ENCODE data around the gene NHS.
"Not testable (repeated sequence)": the region's sequence is repeated elsewhere in the genome, so short reads cannot be mapped to it uniquely, and the experiment has no call there.

The NHS gene

GRCh38 chrX:17496407-17496806 is 121.4 kb downstream of the NHS start:
- no peak for DNase-seq (ENCODE audit: low read depth in 2 of 2)

GRCh38 chrX:17497193-17497592 is 122.2 kb downstream of the NHS start:
- no peak for DNase-seq (ENCODE audit: low read depth in 2 of 2)

GRCh38 chrX:17499512-17499911 is 124.5 kb downstream of the NHS start:
- DNase-seq (ENCODE audit: low read depth in 2 of 2): no peak

- DNase-seq (ENCODE audit: low read depth in 2 of 2): no peak
These were observed 125.2 kb downstream of the NHS start for GRCh38 chrX:17500145-17500579.

- DNase-seq (ENCODE audit: low read depth in 2 of 2): no peak
These were observed 126.7 kb downstream of the NHS start for GRCh38 chrX:17501746-17502145.

GRCh38 chrX:17506352-17506751 is 131.4 kb downstream of the NHS start:
- DNase-seq (ENCODE audit: low read depth in 2 of 2): not testable (repeated sequence)

GRCh38 chrX:17511556-17511955 is 136.6 kb downstream of the NHS start:
- DNase-seq (ENCODE audit: low read depth in 2 of 2): no peak

- no peak for DNase-seq (ENCODE audit: low read depth in 2 of 2)
These were observed 144.4 kb downstream of the NHS start for GRCh38 chrX:17519358-17519757.

GRCh38 chrX:17520016-17520615 is 145.1 kb downstream of the NHS start:
- no peak for DNase-seq (ENCODE audit: low read depth in 2 of 2)

- DNase-seq (ENCODE audit: low read depth in 2 of 2): no peak
These were observed 147.1 kb downstream of the NHS start for GRCh38 chrX:17521871-17522693.

GRCh38 chrX:17525266-17525665 is 150.3 kb downstream of the NHS start:
- no peak for DNase-seq (ENCODE audit: low read depth in 2 of 2)

- DNase-seq (ENCODE audit: low read depth in 2 of 2): no peak
These were observed 151.0 kb downstream of the NHS start for GRCh38 chrX:17525762-17526555.

GRCh38 chrX:17527135-17527701 is 152.2 kb downstream of the NHS start:
- no peak for DNase-seq (ENCODE audit: low read depth in 2 of 2)

GRCh38 chrX:17527922-17528321 is 152.9 kb downstream of the NHS start:
- DNase-seq (ENCODE audit: low read depth in 2 of 2): no peak

- DNase-seq (ENCODE audit: low read depth in 2 of 2): no peak
These were observed 154.2 kb downstream of the NHS start for GRCh38 chrX:17529151-17529745.

- DNase-seq (ENCODE audit: low read depth in 2 of 2): no peak
These were observed 156.5 kb downstream of the NHS start for GRCh38 chrX:17531500-17531899.

- DNase-seq (ENCODE audit: low read depth in 2 of 2): peak; percentile 9 to 23
These were observed 160.2 kb downstream of the NHS start for GRCh38 chrX:17535229-17535628.

GRCh38 chrX:17537723-17538243 is 162.8 kb downstream of the NHS start:
- no peak for DNase-seq (ENCODE audit: low read depth in 2 of 2)

GRCh38 chrX:17542123-17542522 is 167.1 kb downstream of the NHS start:
- DNase-seq (ENCODE audit: low read depth in 2 of 2): no peak

GRCh38 chrX:17544821-17545220 is 169.8 kb downstream of the NHS start:
- no peak for DNase-seq (ENCODE audit: low read depth in 2 of 2)

GRCh38 chrX:17546356-17546755 is 171.4 kb downstream of the NHS start:
- DNase-seq (ENCODE audit: low read depth in 2 of 2): no peak

- DNase-seq (ENCODE audit: low read depth in 2 of 2): no peak
These were observed 172.7 kb downstream of the NHS start for GRCh38 chrX:17547658-17548057.
